T-helper 1 cell treated with Interleukin-12 subunit alpha and Interleukin-12 subunit beta and Interleukin-4 antibody, amounts not matched to agents 30 μg/mL and 1 μg/mL, for 36 hours (primary cell): ENCODE results near the gene PDGFB.

Experiments
- H3K27ac Mint-ChIP-seq: one replicate; pipeline ENCODE4 v1.8.0; 2021; ENCODE audit warnings: mild to moderate bottlenecking, mixed read lengths
- H3K27me3 Mint-ChIP-seq: one replicate; pipeline ENCODE4 v1.8.0; 2021; ENCODE audit warnings: low read depth, mixed read lengths
- H3K36me3 Mint-ChIP-seq: one replicate; pipeline ENCODE4 v1.8.0; 2021; ENCODE audit warnings: low read depth, mixed read lengths
- H3K4me1 Mint-ChIP-seq: one replicate; pipeline ENCODE4 v1.8.0; 2021; ENCODE audit warnings: low read depth, mixed read lengths
- H3K4me3 Mint-ChIP-seq: one replicate; pipeline ENCODE4 v1.8.0; 2021; ENCODE audit warnings: mild to moderate bottlenecking, moderate library complexity, mixed read lengths
- H3K9me3 Mint-ChIP-seq: one replicate; pipeline ENCODE4 v1.8.0; 2021; ENCODE audit warnings: mixed read lengths

The PDGFB gene

DNA sequence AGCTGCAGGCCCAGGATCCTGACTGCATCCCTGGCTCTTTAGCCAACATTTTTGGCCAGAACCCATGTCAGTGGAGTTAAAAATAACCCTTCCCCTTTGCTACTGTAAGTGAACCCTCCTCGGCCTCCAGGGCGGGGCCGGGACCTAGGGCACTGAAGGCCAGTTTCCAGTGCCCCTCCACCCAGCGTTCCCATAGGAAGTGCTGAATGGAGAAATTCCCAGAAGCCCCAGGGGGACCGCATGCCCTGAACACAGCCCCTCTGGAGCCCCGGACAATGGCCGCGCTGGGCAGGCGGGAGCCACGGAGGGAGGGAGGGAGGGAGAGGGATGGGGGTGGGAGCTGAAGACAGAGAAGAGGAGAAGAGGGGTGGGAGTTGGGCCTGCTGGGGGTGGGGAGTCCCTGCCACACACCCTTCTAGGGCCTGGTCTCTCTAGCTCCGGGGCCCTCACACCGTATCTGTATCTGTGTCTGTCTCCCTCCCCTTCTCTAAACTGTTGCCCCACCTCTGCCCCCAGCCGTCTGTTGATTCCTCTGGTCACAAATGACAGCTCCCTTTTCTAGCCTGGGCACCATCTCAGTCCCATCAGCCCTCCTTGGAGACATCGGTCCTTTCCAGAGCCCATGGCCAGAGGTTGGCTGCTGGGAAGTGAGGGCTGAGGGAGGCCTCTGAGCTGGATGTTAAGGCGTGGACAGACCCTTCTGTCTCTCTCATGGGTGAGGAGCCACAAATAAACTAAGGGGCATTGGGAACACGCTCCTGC lies 10.9 kb downstream of the PDGFB start:
- Mint-ChIP-seq H3K36me3 (no peaks in the 10 kb centered on the region), H3K9me3 (no peaks in the 10 kb centered on the region), H3K4me3 (no peak overlapping the region), H3K27ac (no peak overlapping the region), H3K4me1 (peaks cover 14% of the 10 kb centered on the region), H3K27me3 (peaks cover 74% of the 10 kb centered on the region)

DNA sequence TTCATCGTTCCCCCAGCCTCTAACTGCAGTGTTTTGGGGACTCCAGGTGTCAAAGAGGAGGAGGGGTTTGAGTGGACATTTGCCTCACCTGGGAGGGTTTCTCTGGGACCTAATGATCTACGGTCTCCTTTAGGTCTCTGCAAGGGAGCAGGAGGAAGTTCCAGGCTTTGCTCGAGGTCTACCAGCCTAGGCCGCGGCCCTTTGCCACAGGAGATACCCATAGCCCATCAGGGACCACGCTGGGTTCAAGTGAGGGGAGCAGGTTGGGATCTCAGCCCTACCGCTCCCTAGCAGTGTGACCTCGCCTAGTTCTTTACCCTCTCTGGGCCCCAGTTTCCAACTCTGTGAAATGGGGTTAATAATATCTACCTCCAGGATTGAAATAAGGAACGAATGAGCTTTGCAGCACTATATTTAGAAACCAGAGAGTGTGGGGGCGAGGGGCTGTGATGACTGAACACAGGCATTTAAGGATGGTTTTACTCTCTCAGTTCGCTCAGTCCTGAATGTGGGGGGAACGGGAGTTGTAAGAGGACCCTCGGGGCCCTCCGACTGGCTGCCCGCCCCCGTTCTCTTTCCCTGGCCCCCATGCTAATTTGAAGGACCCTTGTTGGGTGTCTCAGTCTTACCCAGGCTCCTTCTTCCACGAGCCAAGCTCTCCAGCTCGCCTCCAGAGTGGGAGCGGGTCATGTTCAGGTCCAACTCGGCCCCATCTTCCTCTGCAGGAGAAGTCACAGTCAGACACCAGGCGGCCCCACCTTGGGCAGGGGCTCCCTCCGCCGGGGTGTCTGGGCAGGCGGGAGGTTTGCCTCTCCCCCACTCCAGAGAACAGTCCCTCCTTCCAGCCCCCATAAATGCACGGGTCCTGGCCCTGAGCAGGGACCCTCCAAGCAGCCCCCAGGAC lies 11.7 kb downstream of the PDGFB start:
- H3K27me3 Mint-ChIP-seq, result peaks cover 66% of the 10 kb centered on the region
- H3K4me1 Mint-ChIP-seq, result peaks cover 14% of the 10 kb centered on the region
- no peak overlapping the region for H3K4me3 Mint-ChIP-seq
- H3K27ac Mint-ChIP-seq, result no peak overlapping the region
- H3K36me3 Mint-ChIP-seq, result no peaks in the 10 kb centered on the region
- H3K9me3 Mint-ChIP-seq, result no peaks in the 10 kb centered on the region

DNA sequence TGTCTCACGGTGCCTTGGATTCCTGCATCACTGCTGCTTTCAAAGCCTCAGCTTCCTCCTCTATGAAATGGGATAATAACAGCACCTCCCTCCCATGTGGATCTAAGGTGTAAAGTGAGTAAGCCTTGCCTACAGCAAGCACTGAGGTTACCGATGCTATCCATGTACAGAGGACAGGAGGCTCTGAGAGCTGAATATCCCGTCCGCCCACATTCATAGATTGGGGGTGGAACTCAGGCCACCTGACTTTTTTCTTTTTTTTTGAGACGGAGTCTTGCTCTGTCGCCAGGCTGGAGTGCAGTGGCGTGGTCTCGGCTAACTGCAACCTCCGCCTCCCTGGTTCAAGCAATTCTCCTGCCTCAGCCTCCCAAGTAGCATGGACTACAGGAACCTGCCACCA lies 12.5 kb downstream of the PDGFB start:
- Mint-ChIP-seq H3K27me3 (peaks cover 63% of the 10 kb centered on the region), H3K27ac (no peak overlapping the region), H3K4me1 (peaks cover 11% of the 10 kb centered on the region), H3K36me3 (no peaks in the 10 kb centered on the region), H3K9me3 (no peaks in the 10 kb centered on the region), H3K4me3 (no peak overlapping the region)

DNA sequence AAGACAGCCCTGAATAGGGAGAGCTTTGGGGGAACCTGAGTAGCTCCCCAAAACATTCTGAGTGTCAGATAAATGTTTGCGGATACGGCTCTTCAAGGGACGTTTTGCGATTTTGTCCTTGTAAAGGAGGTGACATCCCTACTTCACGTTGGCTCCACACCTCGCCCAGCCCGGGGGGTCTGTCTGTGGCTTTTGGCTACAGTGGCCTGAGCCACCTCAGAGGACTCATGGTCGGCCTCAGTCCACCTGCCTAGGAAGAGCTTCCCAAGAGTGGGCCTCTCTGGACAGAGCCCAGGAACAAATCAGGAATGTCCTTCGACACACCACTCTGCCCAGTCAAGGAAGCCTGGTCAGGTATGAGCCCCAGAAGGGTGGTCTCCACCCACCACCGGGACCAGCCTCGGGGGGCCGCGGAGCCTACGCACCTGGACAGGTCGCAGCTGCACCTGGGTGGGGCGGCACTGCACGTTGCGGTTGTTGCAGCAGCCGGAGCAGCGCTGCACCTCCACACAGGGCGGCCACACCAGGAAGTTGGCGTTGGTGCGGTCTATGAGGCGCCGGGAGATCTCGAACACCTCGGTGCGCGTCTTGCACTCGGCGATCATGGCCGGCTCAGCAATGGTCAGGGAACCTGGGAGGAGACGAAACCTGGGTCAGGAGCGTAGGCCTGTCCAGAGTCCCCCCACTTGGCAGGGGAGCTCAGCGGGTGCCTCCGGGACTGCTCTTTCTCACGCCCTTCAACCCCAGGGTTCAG lies 13.4 kb downstream of the PDGFB start:
- Mint-ChIP-seq H3K27ac (no peak overlapping the region), H3K27me3 (peaks cover 54% of the 10 kb centered on the region), H3K9me3 (no peaks in the 10 kb centered on the region), H3K36me3 (no peaks in the 10 kb centered on the region), H3K4me3 (no peak overlapping the region), H3K4me1 (peaks cover 5% of the 10 kb centered on the region)

- no peaks in the 10 kb centered on the region for H3K4me1 Mint-ChIP-seq
- no peak overlapping the region for H3K27ac Mint-ChIP-seq
- H3K27me3 Mint-ChIP-seq, result peaks cover 46% of the 10 kb centered on the region
- H3K4me3 Mint-ChIP-seq, result no peak overlapping the region
- no peaks in the 10 kb centered on the region for H3K36me3 Mint-ChIP-seq
- H3K9me3 Mint-ChIP-seq, result no peaks in the 10 kb centered on the region
Observed at GRCh38 chr22:39230261-39231196, 14.3 kb downstream of the PDGFB start.

DNA sequence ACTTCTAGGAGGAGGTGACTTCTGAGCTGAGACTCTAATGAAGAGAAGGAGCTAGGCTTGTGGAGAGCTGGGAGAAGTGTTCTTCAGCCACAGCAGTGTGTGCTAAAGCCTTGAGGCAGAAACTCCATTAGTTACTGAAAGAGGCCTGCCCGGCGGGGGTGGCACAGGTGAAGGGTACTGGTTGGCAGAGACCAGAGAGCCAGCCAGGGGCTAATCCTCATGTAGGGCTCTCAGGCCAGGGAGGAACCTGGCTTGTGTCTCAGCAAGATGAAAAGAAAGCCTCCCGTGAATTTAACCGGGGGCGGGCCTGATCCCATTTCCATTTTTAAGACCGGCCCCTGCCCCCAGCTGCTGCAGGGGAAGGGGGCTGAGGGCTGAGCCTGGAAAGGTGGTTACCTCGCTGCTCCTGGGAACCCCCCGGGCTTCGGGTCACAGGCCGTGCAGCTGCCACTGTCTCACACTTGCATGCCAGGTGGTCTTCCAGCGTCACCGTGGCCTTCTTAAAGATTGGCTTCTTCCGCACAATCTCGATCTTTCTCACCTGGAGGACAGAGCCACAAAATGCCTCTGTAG lies 15.0 kb downstream of the PDGFB start:
- Mint-ChIP-seq H3K27me3 (peaks cover 41% of the 10 kb centered on the region), H3K9me3 (no peaks in the 10 kb centered on the region), H3K4me1 (no peaks in the 10 kb centered on the region), H3K4me3 (no peak overlapping the region), H3K36me3 (no peaks in the 10 kb centered on the region), H3K27ac (no peak overlapping the region)

DNA sequence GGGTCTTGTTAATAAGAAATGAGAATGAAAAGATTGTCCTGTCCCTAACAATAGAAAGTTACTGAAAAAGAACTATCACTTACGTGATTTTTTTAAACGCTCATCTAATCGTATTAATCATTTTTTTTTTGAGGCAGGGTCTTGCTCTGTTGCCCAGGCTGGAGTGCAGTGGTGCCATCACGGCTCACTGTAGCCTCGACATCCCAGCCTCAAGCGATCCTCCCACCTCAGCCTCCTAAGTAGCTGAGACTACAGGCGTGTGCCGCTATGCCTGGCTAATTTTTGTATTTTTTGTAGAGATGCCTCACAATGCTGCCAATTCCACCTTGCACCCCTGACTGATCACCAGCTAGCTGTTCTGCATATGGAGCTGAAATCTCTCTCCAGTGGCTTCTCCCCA lies 15.7 kb downstream of the PDGFB start:
- Mint-ChIP-seq H3K4me3 (no peak overlapping the region), H3K36me3 (no peaks in the 10 kb centered on the region), H3K27me3 (peaks cover 34% of the 10 kb centered on the region), H3K9me3 (no peaks in the 10 kb centered on the region), H3K4me1 (no peaks in the 10 kb centered on the region), H3K27ac (no peak overlapping the region)

DNA sequence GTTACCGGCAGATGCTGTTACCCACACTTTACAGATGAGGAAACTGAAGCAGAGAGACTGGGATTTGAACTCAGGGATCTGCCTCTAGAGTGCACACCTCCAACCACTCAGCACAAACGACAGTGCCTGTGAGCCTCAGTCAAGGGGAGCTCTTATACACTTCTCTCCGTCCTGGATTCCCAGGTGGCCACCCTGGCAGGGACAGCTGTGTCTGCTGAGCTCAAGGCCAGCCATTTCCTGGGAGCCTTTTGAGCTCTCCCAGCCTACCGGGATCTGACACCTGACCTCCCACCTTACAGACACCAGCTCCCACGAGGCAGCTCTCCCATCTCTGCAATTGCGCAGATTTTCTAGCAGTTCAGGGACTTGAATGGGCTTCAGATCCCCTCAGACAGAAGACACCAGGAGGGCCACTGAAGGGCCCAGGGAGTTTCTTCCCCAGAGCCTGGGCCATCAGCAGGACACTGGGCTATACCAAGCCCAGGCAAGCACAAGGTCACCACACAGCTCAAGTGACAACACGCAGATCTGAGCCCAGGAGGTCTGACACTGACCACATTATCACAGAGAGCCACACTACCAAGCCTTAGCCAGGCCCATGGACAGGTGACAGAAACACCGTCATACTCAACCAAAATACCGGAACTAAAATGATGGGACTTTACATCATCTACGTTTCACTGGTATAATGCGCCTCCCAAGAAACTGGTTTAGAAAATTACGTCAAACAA lies 17.1 kb downstream of the PDGFB start:
- Mint-ChIP-seq H3K36me3 (no peaks in the 10 kb centered on the region), H3K4me3 (no peak overlapping the region), H3K4me1 (peaks cover 2% of the 10 kb centered on the region), H3K27me3 (peaks cover 30% of the 10 kb centered on the region), H3K9me3 (no peaks in the 10 kb centered on the region), H3K27ac (no peak overlapping the region)

- no peak overlapping the region for H3K4me3 Mint-ChIP-seq
- H3K27me3 Mint-ChIP-seq, result peaks cover 31% of the 10 kb centered on the region
- no peaks in the 10 kb centered on the region for H3K36me3 Mint-ChIP-seq
- H3K9me3 Mint-ChIP-seq, result no peaks in the 10 kb centered on the region
- H3K27ac Mint-ChIP-seq, result no peak overlapping the region
- H3K4me1 Mint-ChIP-seq, result peaks cover 2% of the 10 kb centered on the region
Observed at GRCh38 chr22:39226353-39226752, 18.4 kb downstream of the PDGFB start.

GRCh38 chr22:39225591-39225990 lies 19.2 kb downstream of the PDGFB start:
- Mint-ChIP-seq H3K27ac (no peak overlapping the region), H3K9me3 (no peaks in the 10 kb centered on the region), H3K4me3 (no peak overlapping the region), H3K4me1 (peaks cover 5% of the 10 kb centered on the region), H3K27me3 (peaks cover 31% of the 10 kb centered on the region), H3K36me3 (no peaks in the 10 kb centered on the region)

DNA sequence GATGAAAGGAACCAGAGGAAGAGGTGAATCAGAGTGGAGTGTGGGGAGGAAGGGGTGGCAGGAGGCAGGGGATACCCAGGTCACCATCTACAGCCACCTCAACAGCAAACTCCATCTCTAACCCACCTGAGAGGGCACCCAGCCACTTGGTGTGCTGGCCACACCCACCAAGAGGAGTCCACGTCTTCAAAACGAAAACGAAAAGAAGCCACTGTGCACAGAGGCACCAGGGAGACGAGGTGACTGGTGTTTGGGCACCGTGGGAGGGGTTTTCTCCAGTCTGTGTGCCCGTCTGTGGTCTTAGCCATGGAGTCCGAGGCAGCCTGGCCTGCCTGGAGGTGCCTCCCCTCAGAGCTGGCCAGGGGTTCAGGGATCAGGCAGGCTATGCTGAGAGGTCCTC lies 20.2 kb downstream of the PDGFB start:
- H3K36me3 Mint-ChIP-seq, result no peaks in the 10 kb centered on the region
- H3K27ac Mint-ChIP-seq, result no peak overlapping the region
- H3K4me1 Mint-ChIP-seq, result peaks cover 5% of the 10 kb centered on the region
- H3K27me3 Mint-ChIP-seq, result peaks cover 24% of the 10 kb centered on the region
- H3K4me3 Mint-ChIP-seq, result no peak overlapping the region
- H3K9me3 Mint-ChIP-seq, result no peaks in the 10 kb centered on the region

- Mint-ChIP-seq H3K4me3 (no peak overlapping the region), H3K36me3 (no peaks in the 10 kb centered on the region), H3K27ac (no peak overlapping the region), H3K4me1 (peaks cover 5% of the 10 kb centered on the region), H3K27me3 (peaks cover 23% of the 10 kb centered on the region), H3K9me3 (no peaks in the 10 kb centered on the region)
Observed at GRCh38 chr22:39223091-39223710, 21.6 kb downstream of the PDGFB start.
